IMR-90 (cell line): Measurements from ENCODE around the gene CACNA2D3. TPM values are rescaled to one million over a fixed set of nuclear protein-coding genes. Genes with fewer than 3 reads are reported as not detected.

ENCODE experiments used
- ATAC-seq: fragments of 200-7000 bp; cut with Tn5 transposase; 2 replicates; pipeline ENCODE4 v1.9.1; 2020; ENCODE audit warnings: low read depth, mild to moderate bottlenecking, moderate library complexity
- BruUV-seq: library from RNA; stranded (reverse); fragments of 400-500 nt; replicated peaks from 2 replicates; lab custom pipeline; 2021; lab: Mats Ljungman, UMichigan
- CTCF ChIA-PET: fragments of 300-600 bp; formaldehyde crosslinking; extraction: SDS; loops from one replicate; lab custom pipeline; 2021; ENCODE audit warnings: antibody characterized with exemption; lab: Yijun Ruan, JAX
- POLR2A ChIA-PET: fragments of 300-600 bp; sonication (Branson Sonifier 250); formaldehyde crosslinking; loops from one replicate; lab custom pipeline; 2022; ENCODE audit warnings: antibody characterized with exemption; ENCODE audit not compliant: unreplicated experiment; lab: Charles Lee
- DNase-seq: peaks from one replicate; pipeline ENCODE4 v3.0.0; 2013
- H2AFZ ChIP-seq: replicated peaks from 2 replicates; pipeline ENCODE3; 2013; ENCODE audit warnings: low read length, mild to moderate bottlenecking; ENCODE audit not compliant: poor library complexity
- H2AK5ac ChIP-seq: 2 replicates; pipeline ENCODE4 v1.6.1; 2013; ENCODE audit warnings: low read depth, low read length, inconsistent platforms
- H2AK9ac ChIP-seq: replicated peaks from 2 replicates; pipeline ENCODE3; 2013; ENCODE audit warnings: mild to moderate bottlenecking, low read depth, low read length, moderate library complexity; ENCODE audit not compliant: poor library complexity
- H2BK120ac ChIP-seq: 2 replicates; pipeline ENCODE4 v1.6.1; 2013; ENCODE audit warnings: low read depth, low read length, inconsistent platforms
- H2BK15ac ChIP-seq: 3 replicates; pipeline ENCODE4 v1.6.1; 2013; ENCODE audit warnings: low read depth, low read length, inconsistent platforms
- H2BK20ac ChIP-seq: 2 replicates; pipeline ENCODE4 v1.6.1; 2013; ENCODE audit warnings: low read depth, mild to moderate bottlenecking, inconsistent platforms, low read length, moderate library complexity
- H2BK5ac ChIP-seq: 2 replicates; pipeline ENCODE4 v1.6.1; 2013; ENCODE audit warnings: mild to moderate bottlenecking, low read depth, low read length, inconsistent platforms; ENCODE audit not compliant: poor library complexity, severe bottlenecking
- H3K14ac ChIP-seq: replicated peaks from 2 replicates; pipeline ENCODE4 v1.6.1; 2013; ENCODE audit warnings: low read depth, low read length, inconsistent platforms
- H3K18ac ChIP-seq: 2 replicates; pipeline ENCODE4 v1.6.1; 2013; ENCODE audit warnings: low read depth, low read length, control low read depth
- H3K23ac ChIP-seq: 2 replicates; pipeline ENCODE4 v1.6.1; 2013; ENCODE audit warnings: low read depth, low read length, inconsistent platforms
- H3K27ac ChIP-seq: 2 replicates; pipeline ENCODE4 v1.5.1; 2013; ENCODE audit warnings: mild to moderate bottlenecking, control low read depth, low read length; ENCODE audit not compliant: insufficient read depth
- H3K27me3 ChIP-seq: 2 replicates; pipeline ENCODE4 v1.6.1; 2013; ENCODE audit warnings: low read length; ENCODE audit not compliant: control insufficient read depth, insufficient read depth
- H3K36me3 ChIP-seq: 2 replicates; pipeline ENCODE4 v1.6.1; 2013; ENCODE audit warnings: low read length, mixed read lengths; ENCODE audit not compliant: control insufficient read depth, insufficient read depth
- H3K4ac ChIP-seq: 2 replicates; pipeline ENCODE4 v1.6.1; 2013; ENCODE audit warnings: low read depth, low read length, inconsistent platforms
- H3K4me1 ChIP-seq: 2 replicates; pipeline ENCODE4 v1.6.1; 2013; ENCODE audit warnings: low read length, mixed read lengths; ENCODE audit not compliant: control insufficient read depth, insufficient read depth
- H3K4me2 ChIP-seq: 2 replicates; pipeline ENCODE4 v1.6.1; 2013; ENCODE audit warnings: low read depth, mild to moderate bottlenecking, control low read depth, low read length, moderate library complexity
- H3K4me3 ChIP-seq: 2 replicates; pipeline ENCODE4 v1.5.1; 2013; ENCODE audit warnings: low read depth, mild to moderate bottlenecking, control low read depth, low read length, moderate library complexity; ENCODE audit not compliant: insufficient read depth
- H3K56ac ChIP-seq: 2 replicates; pipeline ENCODE4 v1.6.1; 2013; ENCODE audit warnings: low read length, inconsistent platforms; ENCODE audit not compliant: insufficient read depth; ENCODE audit errors: extremely low read depth
- H3K79me1 ChIP-seq, 2 experiments: 2 replicates each; pipeline ENCODE4 v1.6.1; 2013; ENCODE audit warnings: low read length in 2 of 2, inconsistent platforms in 1 of 2, low read depth in 1 of 2
- H3K9ac ChIP-seq: 2 replicates; pipeline ENCODE4 v1.6.1; 2013; ENCODE audit warnings: low read depth, low read length, control low read depth
- H3K9me1 ChIP-seq: 2 replicates; pipeline ENCODE4 v1.6.1; 2013; ENCODE audit warnings: low read length, inconsistent platforms; ENCODE audit not compliant: insufficient read depth
- H3K9me3 ChIP-seq: 2 replicates; pipeline ENCODE4 v1.6.1; 2013; ENCODE audit warnings: low read length; ENCODE audit not compliant: control insufficient read depth, insufficient read depth
- H4K20me1 ChIP-seq: 2 replicates; pipeline ENCODE4 v1.6.1; 2013; ENCODE audit warnings: low read length, inconsistent platforms; ENCODE audit not compliant: insufficient read depth
- H4K5ac ChIP-seq: 2 replicates; pipeline ENCODE4 v1.6.1; 2013; ENCODE audit warnings: mild to moderate bottlenecking, low read depth, low read length, control low read depth
- H4K8ac ChIP-seq, 2 experiments: 2 replicates each; pipeline ENCODE4 v1.6.1; 2013; ENCODE audit warnings: low read depth in 2 of 2, low read length in 2 of 2, control low read depth in 1 of 2, inconsistent platforms in 1 of 2
- H4K91ac ChIP-seq: 2 replicates; pipeline ENCODE4 v1.6.1; 2013; ENCODE audit warnings: low read depth, low read length, inconsistent platforms; ENCODE audit not compliant: insufficient read depth
- BHLHE40 ChIP-seq: fragments of 150-350 bp; IDR thresholded peaks from 2 replicates; pipeline ENCODE4 v1.6.1; 2016; ENCODE audit warnings: mild to moderate bottlenecking, low read depth, low read length
- CEBPB ChIP-seq: IDR thresholded peaks from 2 replicates; pipeline ENCODE4 v1.6.1; 2012; ENCODE audit warnings: low read depth, low read length, improper control_type of control experiment
- CHD1 ChIP-seq: IDR thresholded peaks from 2 replicates; pipeline ENCODE4 v1.6.1; 2012; ENCODE audit warnings: low read depth, low read length, improper control_type of control experiment
- CTCF ChIP-seq: conservative IDR thresholded peaks from 2 replicates; pipeline ENCODE4 v1.5.1; 2012; ENCODE audit warnings: mild to moderate bottlenecking, low read depth, low read length, improper control_type of control experiment
- FOS ChIP-seq: fragments of 150-350 bp; IDR thresholded peaks from 2 replicates; pipeline ENCODE4 v1.6.1; 2016; ENCODE audit warnings: low read depth, low read length
- MXI1 ChIP-seq: IDR thresholded peaks from 2 replicates; pipeline ENCODE4 v1.6.1; 2012; ENCODE audit warnings: low read depth, mild to moderate bottlenecking, low read length, moderate library complexity, borderline replicate concordance
- NFE2L2 ChIP-seq: fragments of 150-350 bp; IDR thresholded peaks from 2 replicates; pipeline ENCODE4 v1.6.1; 2016; ENCODE audit warnings: low read depth, mild to moderate bottlenecking, low read length
- POLR2A ChIP-seq: IDR thresholded peaks from 2 replicates; pipeline ENCODE4 v1.6.1; 2012; ENCODE audit warnings: mild to moderate bottlenecking, low read depth, low read length
- RAD21 ChIP-seq: IDR thresholded peaks from 2 replicates; pipeline ENCODE4 v1.6.1; 2012; ENCODE audit warnings: low read length, improper control_type of control experiment
- RCOR1 ChIP-seq: IDR thresholded peaks from 2 replicates; pipeline ENCODE4 v1.6.1; 2012; ENCODE audit warnings: mild to moderate bottlenecking, low read length, improper control_type of control experiment; ENCODE audit not compliant: insufficient replicate concordance
- SMC3 ChIP-seq: fragments of 150-350 bp; IDR thresholded peaks from 2 replicates; pipeline ENCODE4 v1.6.1; 2016; ENCODE audit warnings: low read depth, mild to moderate bottlenecking, antibody characterized with exemption, low read length, moderate library complexity
- WGBS, 2 experiments: methylation state at CpG; one replicate each; pipeline versions ENCODE4 v1.1.5 to v1.1.7; 2013; ENCODE audit warnings: missing lambda C conversion rate in 2 of 2; ENCODE audit not compliant: insufficient read length in 1 of 2; ENCODE audit errors: extremely low coverage in 2 of 2; 5-methylcytosine and 5-hydroxymethylcytosine counted together
- dilution Hi-C: fragments of 300-500 bp; cut with HindIII; formaldehyde crosslinking; loops from one replicate; pipeline ENCODE4 v1.14.3; 2018; ENCODE audit warnings: low sequenced_read_pairs; ENCODE audit not compliant: unreplicated experiment
- in situ Hi-C: fragments of 300-500 bp; cut with MboI; formaldehyde crosslinking; loops from 3 replicates; pipeline ENCODE4 v1.14.3; 2019; ENCODE audit warnings: low sequenced_read_pairs, inconsistent platforms, mixed read lengths
- intact Hi-C: fragments of 100-400 bp; cut with micrococcal nuclease; formaldehyde crosslinking; loops from 2 replicates; pipeline ENCODE4 v1.10.0; 2022
- polyA plus RNA-seq, 3 experiments: library from polyadenylated mRNA; depleted of rRNA; stranded (reverse); fragments of >200 nt; gene quantifications; 2 replicates each; pipeline ENCODE4 v1.2.3, GENCODE V29; 2012; ENCODE audit warnings: low replicate concordance in 1 of 3
- total RNA-seq: library from RNA; depleted of rRNA; stranded (reverse); fragments of >200 nt; gene quantifications from 2 replicates; pipeline ENCODE4 v1.2.3, GENCODE V29; 2012
- TF ChIP-seq, protein P1 (sequence below): fragments of 150-350 bp; IDR thresholded peaks from 2 replicates; pipeline ENCODE4 v1.6.1; 2016; ENCODE audit warnings: low read depth, mild to moderate bottlenecking, low read length, moderate library complexity, borderline replicate concordance

Gene CACNA2D3
- total and polyA plus RNA-seq, 2 of the 4 experiments (the other 2 are of a cell fraction), result 0.36 to 0.41 TPM

- H3K27ac ChIP-seq, result no peak overlapping the region
- no peak overlapping the region for H2BK15ac ChIP-seq
- no peak overlapping the region for H4K91ac ChIP-seq
- H3K18ac ChIP-seq, result no peak overlapping the region
- POLR2A ChIA-PET, result no interaction called here
- H4K20me1 ChIP-seq, result no peaks in the 10 kb centered on the region
- WGBS, 2 experiments, result 100% methylated on average over 2 of the region's 9 CpGs; no CpG with 5 or more reads in 1 of the 2 experiments
- H3K4me2 ChIP-seq, result no peak overlapping the region
- CTCF ChIA-PET, result no interaction called here
- no peak overlapping the region; the same call in 1 of the 2 replicates for H3K14ac ChIP-seq
- no peak overlapping the region for H3K4me3 ChIP-seq
- H3K4me1 ChIP-seq, result peaks cover 13% of the 10 kb centered on the region
- H2AFZ ChIP-seq, result no peak overlapping the region
- H4K5ac ChIP-seq, result no peak overlapping the region
- in situ Hi-C loops (loop anchor here (10.0 kb wide), 1 partner anchor 597 kb away; the partner anchor contains the start of gene WNT5A), intact Hi-C loops (no loop called here), dilution Hi-C loops (no loop called here)
- no peak overlapping the region for H4K8ac ChIP-seq
- DNase-seq (no peak), ATAC-seq (no peak)
- H2BK5ac ChIP-seq, result no peak overlapping the region
- TF ChIP-seq SMC3, result no peak
- TF ChIP-seq CHD1, result no peak
- TF ChIP-seq NFE2L2, result no peak
- no peak for TF ChIP-seq RCOR1
- TF ChIP-seq CTCF, result no peak
- TF ChIP-seq, protein P1, sequence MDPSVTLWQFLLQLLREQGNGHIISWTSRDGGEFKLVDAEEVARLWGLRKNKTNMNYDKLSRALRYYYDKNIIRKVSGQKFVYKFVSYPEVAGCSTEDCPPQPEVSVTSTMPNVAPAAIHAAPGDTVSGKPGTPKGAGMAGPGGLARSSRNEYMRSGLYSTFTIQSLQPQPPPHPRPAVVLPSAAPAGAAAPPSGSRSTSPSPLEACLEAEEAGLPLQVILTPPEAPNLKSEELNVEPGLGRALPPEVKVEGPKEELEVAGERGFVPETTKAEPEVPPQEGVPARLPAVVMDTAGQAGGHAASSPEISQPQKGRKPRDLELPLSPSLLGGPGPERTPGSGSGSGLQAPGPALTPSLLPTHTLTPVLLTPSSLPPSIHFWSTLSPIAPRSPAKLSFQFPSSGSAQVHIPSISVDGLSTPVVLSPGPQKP, result no peak
- no peak for TF ChIP-seq POLR2A
- no peak for TF ChIP-seq RAD21
- TF ChIP-seq BHLHE40, result no peak
- TF ChIP-seq MXI1, result no peak
- no peak for TF ChIP-seq FOS
- no peak for TF ChIP-seq CEBPB
- H3K9me3 ChIP-seq, result no peaks in the 10 kb centered on the region
- no peak overlapping the region for H3K56ac ChIP-seq
- no peak overlapping the region for H3K23ac ChIP-seq
- H2AK9ac ChIP-seq, result no peak overlapping the region
- H3K9me1 ChIP-seq, result peaks cover 6% of the 10 kb centered on the region
- H3K36me3 ChIP-seq, result no peaks in the 10 kb centered on the region
- no peak overlapping the region for H3K9ac ChIP-seq
- no peak overlapping the region for H2AK5ac ChIP-seq
- no peak overlapping the region for H3K4ac ChIP-seq
- no peaks in the 10 kb centered on the region for H3K27me3 ChIP-seq
- no peak overlapping the region for H2BK120ac ChIP-seq
- H3K79me1 ChIP-seq, result no peaks in the 10 kb centered on the region
- no TSS peak for BruUV-seq
- no peak overlapping the region for H2BK20ac ChIP-seq
These were observed 765.8 kb downstream of the CACNA2D3 start for GRCh38 chr3:54888162-54888561.
